IPS-18c (cell line): Measurements from ENCODE around the gene KMT2E.
A peak's percentile ranks its signal among the peaks of the same experiment; 100 is the strongest.
"Not testable (repeated sequence)": the region's sequence is repeated elsewhere in the genome, so short reads cannot be mapped to it uniquely, and the experiment has no call there.

Experiments used
- H3K4me3 ChIP-seq: 2 replicates; pipeline ENCODE4 v1.7.0; 2013; ENCODE audit warnings: low read depth, mild to moderate bottlenecking, low read length, moderate library complexity; ENCODE audit not compliant: insufficient read depth
- H3K9me3 ChIP-seq: one replicate; pipeline ENCODE4 v1.6.1; 2013; ENCODE audit warnings: mild to moderate bottlenecking, low read length, moderate library complexity; ENCODE audit not compliant: control insufficient read depth, insufficient read depth

Gene KMT2E

GRCh38 chr7:105000927-105001336 lies 13.1 kb upstream of the KMT2E start:
- Histone ChIP-seq H3K4me3 (no peak overlapping the region), H3K9me3 (no peaks in the 10 kb centered on the region)

- Histone ChIP-seq H3K4me3 (no peak overlapping the region), H3K9me3 (no peaks in the 10 kb centered on the region)
These were observed 12.3 kb upstream of the KMT2E start for GRCh38 chr7:105001652-105002184.

GRCh38 chr7:105003275-105003674 lies 10.7 kb upstream of the KMT2E start:
- H3K9me3 ChIP-seq, result no peaks in the 10 kb centered on the region
- no peak overlapping the region for H3K4me3 ChIP-seq

GRCh38 chr7:105003872-105004510 lies 10.0 kb upstream of the KMT2E start:
- Histone ChIP-seq H3K9me3 (no peaks in the 10 kb centered on the region), H3K4me3 (no peak overlapping the region)

GRCh38 chr7:105005006-105005405 lies 9.0 kb upstream of the KMT2E start:
- not testable (repeated sequence) for H3K4me3 ChIP-seq, H3K9me3 ChIP-seq

- H3K4me3 ChIP-seq, result not testable (repeated sequence)
These were observed 8.5 kb upstream of the KMT2E start for GRCh38 chr7:105005486-105005885.

GRCh38 chr7:105006367-105007136 lies 7.5 kb upstream of the KMT2E start:
- Histone ChIP-seq H3K9me3 (no peaks in the 10 kb centered on the region), H3K4me3 (no peak overlapping the region)

More at GRCh38 chr7:105005486-105005885, 8.5 kb upstream of the KMT2E start:
- H3K9me3 ChIP-seq, result not testable (repeated sequence)

- Histone ChIP-seq H3K4me3 (no peak overlapping the region), H3K9me3 (no peaks in the 10 kb centered on the region)
These were observed 6.7 kb upstream of the KMT2E start for GRCh38 chr7:105007298-105007697.

GRCh38 chr7:105009667-105010503 lies 4.1 kb upstream of the KMT2E start:
- Histone ChIP-seq H3K9me3 (no peaks in the 10 kb centered on the region), H3K4me3 (peak overlapping the region; percentile 99; the same call in 1 of the 2 replicates)

GRCh38 chr7:105010504-105011130 lies 3.4 kb upstream of the KMT2E start:
- Histone ChIP-seq H3K4me3 (peak overlapping the region; percentile 99; the same call in 1 of the 2 replicates), H3K9me3 (no peaks in the 10 kb centered on the region)

GRCh38 chr7:105011141-105011830 lies 2.7 kb upstream of the KMT2E start:
- no peaks in the 10 kb centered on the region for H3K9me3 ChIP-seq
- peak overlapping the region; percentile 99 for H3K4me3 ChIP-seq

- H3K9me3 ChIP-seq, result no peaks in the 10 kb centered on the region
- peak overlapping the region; percentile 99 for H3K4me3 ChIP-seq
These were observed 2.0 kb upstream of the KMT2E start for GRCh38 chr7:105011831-105012502.

- H3K4me3 ChIP-seq, result peak overlapping the region; percentile 99
These were observed 1.3 kb upstream of the KMT2E start for GRCh38 chr7:105012503-105013220.

GRCh38 chr7:105013221-105013815 lies 687 bp upstream of the KMT2E start:
- Histone ChIP-seq H3K4me3 (peak overlapping the region; percentile 99), H3K9me3 (no peaks in the 10 kb centered on the region)

More at GRCh38 chr7:105012503-105013220, 1.3 kb upstream of the KMT2E start:
- no peaks in the 10 kb centered on the region for H3K9me3 ChIP-seq

GRCh38 chr7:105014693-105015389 lies 836 bp downstream of the KMT2E start:
- Histone ChIP-seq H3K9me3 (no peaks in the 10 kb centered on the region), H3K4me3 (peak overlapping the region; percentile 99)
